HUES64 (cell line): ENCODE measurements around the gene APH1A.
A peak's percentile ranks its signal among the peaks of the same experiment; 100 is the strongest.
"Not testable (repeated sequence)": the region's sequence is repeated elsewhere in the genome, so short reads cannot be mapped to it uniquely, and the experiment has no call there.

Experiments used
- H3K27ac ChIP-seq: 2 replicates; pipeline ENCODE4 v1.7.0; 2013; ENCODE audit warnings: low read depth, low read length, inconsistent platforms
- H3K27me3 ChIP-seq: 2 replicates; pipeline ENCODE4 v1.6.1; 2013; ENCODE audit warnings: mild to moderate bottlenecking, low read length; ENCODE audit not compliant: insufficient read depth
- H3K36me3 ChIP-seq: 2 replicates; pipeline ENCODE4 v1.6.1; 2013; ENCODE audit warnings: mild to moderate bottlenecking, low read length; ENCODE audit not compliant: insufficient read depth
- H3K4me1 ChIP-seq: 2 replicates; pipeline ENCODE4 v1.6.1; 2013; ENCODE audit warnings: mild to moderate bottlenecking, low read length, moderate library complexity; ENCODE audit not compliant: insufficient read depth
- H3K4me3 ChIP-seq: 2 replicates; pipeline ENCODE4 v1.5.1; 2013; ENCODE audit warnings: mild to moderate bottlenecking, low read length, moderate library complexity
- H3K9ac ChIP-seq: 2 replicates; pipeline ENCODE4 v1.6.1; 2013; ENCODE audit warnings: mild to moderate bottlenecking, low read depth, low read length
- H3K9me3 ChIP-seq: 2 replicates; pipeline ENCODE4 v1.6.1; 2013; ENCODE audit warnings: low read depth, low read length; ENCODE audit not compliant: insufficient read depth
- whole genome bisulfite sequencing: fragments of 150-250, 120-280 bp; methylation state at CpG from one replicate; pipeline ENCODE4 v1.1.7; 2013; ENCODE audit warnings: missing lambda C conversion rate; 5-methylcytosine and 5-hydroxymethylcytosine counted together

The APH1A gene

GRCh38 chr1:150233359-150234308 lies 35.2 kb downstream of the APH1A start:
- Histone ChIP-seq H3K4me3 (peak overlapping the region; percentile 92), H3K9me3 (no peaks in the 10 kb centered on the region), H3K4me1 (peaks cover 19% of the 10 kb centered on the region), H3K27me3 (no peaks in the 10 kb centered on the region), H3K27ac (peak overlapping the region; percentile 32; the same call in 1 of the 2 replicates), H3K36me3 (peaks cover 34% of the 10 kb centered on the region), H3K9ac (peak overlapping the region; percentile 97)
- whole genome bisulfite sequencing = 50% methylated on average over 8 of the region's 15 CpGs

GRCh38 chr1:150232921-150233320 lies 35.9 kb downstream of the APH1A start:
- H3K4me1 ChIP-seq = peaks cover 19% of the 10 kb centered on the region
- 94% methylated on average over 10 of the region's 10 CpGs for WGBS
- H3K36me3 ChIP-seq = peaks cover 40% of the 10 kb centered on the region
- not testable (repeated sequence) for H3K27me3 ChIP-seq, H3K4me3 ChIP-seq, H3K9me3 ChIP-seq, H3K27ac ChIP-seq, H3K9ac ChIP-seq

- H3K4me3 ChIP-seq, H3K27me3 ChIP-seq, H3K9ac ChIP-seq, H3K9me3 ChIP-seq, H3K27ac ChIP-seq, H3K4me1 ChIP-seq: not testable (repeated sequence)
- WGBS = 96% methylated on average over 10 of the region's 10 CpGs
- H3K36me3 ChIP-seq = peaks cover 80% of the 10 kb centered on the region
These were observed 40.6 kb downstream of the APH1A start for GRCh38 chr1:150228246-150228645.

GRCh38 chr1:150227228-150227627 lies 41.6 kb downstream of the APH1A start:
- H3K36me3 ChIP-seq = peaks cover 89% of the 10 kb centered on the region
- no peak overlapping the region for H3K9ac ChIP-seq
- H3K27ac ChIP-seq = no peak overlapping the region
- H3K9me3 ChIP-seq = no peaks in the 10 kb centered on the region
- no peaks in the 10 kb centered on the region for H3K4me1 ChIP-seq
- no peaks in the 10 kb centered on the region for H3K27me3 ChIP-seq
- no peak overlapping the region for H3K4me3 ChIP-seq

- Histone ChIP-seq H3K27ac (no peak overlapping the region), H3K36me3 (peaks cover 90% of the 10 kb centered on the region), H3K9me3 (no peaks in the 10 kb centered on the region), H3K27me3 (no peaks in the 10 kb centered on the region), H3K4me1 (no peaks in the 10 kb centered on the region), H3K4me3 (no peak overlapping the region), H3K9ac (no peak overlapping the region)
- 93% methylated on average over 1 of the region's 2 CpGs for WGBS
These were observed 42.3 kb downstream of the APH1A start for GRCh38 chr1:150226486-150226885.

GRCh38 chr1:150225546-150225945 lies 43.3 kb downstream of the APH1A start:
- Histone ChIP-seq H3K27ac (no peak overlapping the region), H3K4me1 (no peaks in the 10 kb centered on the region), H3K4me3 (no peak overlapping the region), H3K9ac (no peak overlapping the region), H3K9me3 (no peaks in the 10 kb centered on the region), H3K36me3 (peaks cover 88% of the 10 kb centered on the region), H3K27me3 (no peaks in the 10 kb centered on the region)
- WGBS = 83% methylated on average over 1 of the region's 1 CpG

GRCh38 chr1:150224983-150225382 lies 43.8 kb downstream of the APH1A start:
- H3K36me3 ChIP-seq = peaks cover 88% of the 10 kb centered on the region
- WGBS = 96% methylated on average over 1 of the region's 1 CpG
- no peak overlapping the region for H3K27ac ChIP-seq
- H3K4me3 ChIP-seq = no peak overlapping the region
- no peak overlapping the region for H3K9ac ChIP-seq
- H3K27me3 ChIP-seq = no peaks in the 10 kb centered on the region
- H3K9me3 ChIP-seq = no peaks in the 10 kb centered on the region
- no peaks in the 10 kb centered on the region for H3K4me1 ChIP-seq

GRCh38 chr1:150221552-150221951 lies 47.3 kb downstream of the APH1A start:
- 87% methylated on average over 2 of the region's 2 CpGs for WGBS
- Histone ChIP-seq H3K27me3 (no peaks in the 10 kb centered on the region), H3K9me3 (no peaks in the 10 kb centered on the region), H3K9ac (no peak overlapping the region), H3K4me3 (no peak overlapping the region), H3K36me3 (peaks cover 73% of the 10 kb centered on the region), H3K4me1 (no peaks in the 10 kb centered on the region), H3K27ac (no peak overlapping the region)

- H3K27ac ChIP-seq, H3K9me3 ChIP-seq, H3K4me1 ChIP-seq, H3K27me3 ChIP-seq, H3K9ac ChIP-seq, H3K4me3 ChIP-seq: not testable (repeated sequence)
- H3K36me3 ChIP-seq = peaks cover 27% of the 10 kb centered on the region
- 98% methylated on average over 6 of the region's 6 CpGs for WGBS
These were observed 53.0 kb downstream of the APH1A start for GRCh38 chr1:150215855-150216254.
